ENCODE measurements around the gene TAS1R2. TPM values are rescaled to one million over a fixed set of nuclear protein-coding genes. Genes with fewer than 3 reads are reported as not detected.

TAS1R2 gene
- polyA plus RNA-seq, 2 of the 4 experiments (the other 2 are of a cell fraction), result not detected

- H3K27ac ChIP-seq, result peak overlapping the region in 1 of 2 experiments; percentile 42; a peak in 3 of 6 replicates
- 100% methylated on average over 1 of the region's 1 CpG for WGBS (ENCODE audit: missing lambda C conversion rate)
- no peak for FAIRE-seq
- H3K4me1 ChIP-seq, result peaks cover 9% of the 10 kb centered on the region; the same call in 2 of the 3 replicates
- TF ChIP-seq POLR2A (IDR thresholded peaks at IDR 0.05; ENCODE audit: low read length), result no peak
- TF ChIP-seq RARB (CRISPR knock-in tag; IDR thresholded peaks at IDR 0.05), result no peak
- no peak for TF ChIP-seq BHLHE40 (IDR thresholded peaks at IDR 0.05; ENCODE audit: low read depth, low read length)
- no peak for TF ChIP-seq ATOH8 (CRISPR knock-in tag; IDR thresholded peaks at IDR 0.05; ENCODE audit: low read depth)
- TF ChIP-seq JUNB (IDR thresholded peaks at IDR 0.05), result no peak
- TF ChIP-seq ZNF302 (CRISPR knock-in tag; IDR thresholded peaks at IDR 0.05), result no peak
- TF ChIP-seq ZSCAN20 (CRISPR knock-in tag; IDR thresholded peaks at IDR 0.05), result no peak
- ChIA-PET CTCF (interaction anchor here (0.6 to 9.8 kb wide), 10 partner anchors 9 to 227 kb away, joined by 3 to 83 read pairs (median 7); no protein-coding TSS in a partner anchor), POLR2A (no interaction called here)
- peak in 1 of 2 experiments; percentile 23 for DNase-seq (ENCODE audit: low read depth in 1 of 2, low spot score in 1 of 2)
- H3K9me3 ChIP-seq, result no peaks in the 10 kb centered on the region
- no peak overlapping the region for H3K4me2 ChIP-seq
- no peak overlapping the region for H3K4me3 ChIP-seq
- ATAC-seq, result no peak; a peak in 1 of 6 replicates
These were observed 26.5 kb upstream of the TAS1R2 start for GRCh38 chr1:18886003-18886335.

GRCh38 chr1:18885311-18886002, 26.0 kb upstream of the TAS1R2 start:
- 81% methylated on average over 11 of the region's 17 CpGs for WGBS (ENCODE audit: missing lambda C conversion rate)
- CTCF ChIA-PET, result interaction anchor here (0.7 to 9.8 kb wide), 19 partner anchors 12 to 353 kb away, joined by 3 to 83 read pairs (median 7); partner anchors contain the start of gene ALDH4A1
- FAIRE-seq (no peak), ATAC-seq (no peak), DNase-seq (ENCODE audit: low read depth in 1 of 2, low spot score in 1 of 2) (no peak)
- POLR2A ChIA-PET, result no interaction called here
- Histone ChIP-seq H3K4me1 (peaks cover 9% of the 10 kb centered on the region; the same call in 2 of the 3 replicates), H3K27ac (peak overlapping the region in 1 of 2 experiments; percentile 42; a peak in 2 of 6 replicates), H3K4me2 (no peak overlapping the region), H3K9me3 (no peaks in the 10 kb centered on the region), H3K4me3 (no peak overlapping the region)
- TF ChIP-seq HES2 (IDR thresholded peaks at IDR 0.05) (no peak), GATA3 (IDR thresholded peaks at IDR 0.05; ENCODE audit: borderline replicate concordance) (no peak), TFCP2L1 (CRISPR knock-in tag; IDR thresholded peaks at IDR 0.05) (no peak), CHD2 (IDR thresholded peaks at IDR 0.05; ENCODE audit: low read length, partially characterized antibody) (no peak), ZNF302 (CRISPR knock-in tag; IDR thresholded peaks at IDR 0.05) (no peak), POLR2AphosphoS2 (conservative IDR thresholded peaks at IDR 0.05; ENCODE audit: low read length) (no peak), MAX (IDR thresholded peaks at IDR 0.05) (no peak), RARB (CRISPR knock-in tag; IDR thresholded peaks at IDR 0.05) (no peak), RAD21 (conservative IDR thresholded peaks at IDR 0.05 in 1 of 2, IDR thresholded peaks at IDR 0.05 in 1 of 2) (no peak), ZC3H11A (IDR thresholded peaks at IDR 0.05) (no peak), CEBPB (IDR thresholded peaks at IDR 0.05) (no peak), HOXA7 (CRISPR knock-in tag; IDR thresholded peaks at IDR 0.05) (no peak), CHD4 (IDR thresholded peaks at IDR 0.05; ENCODE audit: borderline replicate concordance) (no peak), HEYL (CRISPR knock-in tag; IDR thresholded peaks at IDR 0.05) (no peak), FOSL2 (IDR thresholded peaks at IDR 0.05) (no peak), FOSL2 (CRISPR knock-in tag; IDR thresholded peaks at IDR 0.05) (no peak)

- no peak for DNase-seq (ENCODE audit: low read depth in 1 of 2, low spot score in 1 of 2)
- Histone ChIP-seq H3K27ac (no peak overlapping the region), H3K4me1 (peaks cover 9% of the 10 kb centered on the region; the same call in 2 of the 3 replicates), H3K4me3 (no peak overlapping the region), H3K4me2 (no peak overlapping the region), H3K9me3 (no peaks in the 10 kb centered on the region)
- CTCF ChIA-PET, result interaction anchor here (0.6 to 9.8 kb wide), 45 partner anchors 8 to 380 kb away, joined by 3 to 83 read pairs (median 4); partner anchors contain the start of gene ALDH4A1
- 71% methylated on average over 6 of the region's 6 CpGs for WGBS (ENCODE audit: missing lambda C conversion rate)
- FAIRE-seq, result no peak
- POLR2A ChIA-PET, result no interaction called here
- TF ChIP-seq SREBF2 (IDR thresholded peaks at IDR 0.05), result no peak
- no peak for TF ChIP-seq KDM5A (IDR thresholded peaks at IDR 0.05)
- no peak for TF ChIP-seq CEBPB (IDR thresholded peaks at IDR 0.05)
- TF ChIP-seq CBX8 (IDR thresholded peaks at IDR 0.05), result no peak
- no peak for TF ChIP-seq BCL3 (IDR thresholded peaks at IDR 0.05)
- no peak for TF ChIP-seq RNF2 (IDR thresholded peaks at IDR 0.05; ENCODE audit: borderline replicate concordance, low read depth)
- TF ChIP-seq PBX3 (IDR thresholded peaks at IDR 0.05), result no peak
- no peak for TF ChIP-seq HDAC2 (IDR thresholded peaks at IDR 0.05)
- TF ChIP-seq JUNB (IDR thresholded peaks at IDR 0.05), result no peak
- no peak for TF ChIP-seq HES2 (IDR thresholded peaks at IDR 0.05)
- no peak for TF ChIP-seq CHD2 (IDR thresholded peaks at IDR 0.05; ENCODE audit: low read length, partially characterized antibody)
- TF ChIP-seq TP53 (CRISPR knock-in tag; IDR thresholded peaks at IDR 0.05), result no peak
- no peak for TF ChIP-seq MAFK (IDR thresholded peaks at IDR 0.05; ENCODE audit: partially characterized antibody)
- no peak for TF ChIP-seq TFCP2L1 (CRISPR knock-in tag; IDR thresholded peaks at IDR 0.05)
- no peak for ATAC-seq
These were observed 25.3 kb upstream of the TAS1R2 start for GRCh38 chr1:18884727-18885126.

Data from A549 (cell line).